Measurements from ENCODE around the gene KDM2B.

DNA sequence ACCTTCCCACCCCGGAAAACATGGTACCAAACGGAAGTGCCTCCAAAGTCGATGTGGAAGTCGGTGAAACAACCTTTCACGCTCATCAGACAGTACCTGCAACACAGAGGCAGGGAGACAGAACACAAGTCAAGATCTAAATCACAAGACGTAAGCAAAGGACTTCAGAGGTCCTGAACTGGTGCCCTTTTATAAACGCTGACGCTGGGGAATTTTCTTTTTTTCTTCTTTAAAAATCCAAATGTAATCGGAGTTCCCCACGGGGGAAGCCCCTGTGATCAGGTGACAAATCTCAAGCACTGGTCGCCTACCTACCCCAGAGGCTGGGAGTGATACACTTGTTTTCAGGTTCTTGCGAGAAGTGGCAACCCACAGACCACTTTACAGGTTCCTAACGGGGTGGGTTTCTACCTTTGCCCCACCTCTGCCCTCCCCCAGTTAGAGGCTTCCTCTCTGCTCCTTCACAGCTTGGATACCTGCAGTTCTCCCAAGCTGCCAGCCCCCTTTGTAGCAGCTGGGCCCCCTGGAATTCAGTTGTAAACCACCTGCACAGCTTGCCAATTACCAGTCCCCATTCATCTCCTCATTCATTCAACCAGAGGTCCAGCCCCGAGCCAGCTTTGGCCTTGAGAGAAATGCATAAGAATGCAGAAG, 46.2 kb downstream of the KDM2B start:
- TF ChIP-seq CTCF (conservative IDR thresholded peaks at IDR 0.05 in 1 of 2, IDR thresholded peaks at IDR 0.05 in 1 of 2; ENCODE audit: extremely low read depth in 1 of 2, insufficient read depth in 1 of 2, low read depth in 1 of 2, low read length in 2 of 2): no peak
- no peak for TF ChIP-seq EZH2 (IDR thresholded peaks at IDR 0.05; ENCODE audit: borderline replicate concordance, low read length)
